Suprapubic skin (tissue), 4 donors: ENCODE measurements around the gene GDPD5. TPM values are rescaled to one million over a fixed set of nuclear protein-coding genes. Genes with fewer than 3 reads are reported as not detected.

Experiments used
- DNase-seq, 2 donors: peaks; one replicate each; pipeline ENCODE4 v3.0.0-alpha.2; 2019; ENCODE audit warnings: low spot score in 2 of 2
- H3K27ac ChIP-seq: fragments of 200-600 bp; sonication (generic); one replicate; pipeline ENCODE4 v1.5.1; 2019
- H3K27me3 ChIP-seq: fragments of 200-600 bp; sonication (generic); one replicate; pipeline ENCODE4 v1.5.1; 2019
- H3K36me3 ChIP-seq: fragments of 200-600 bp; sonication (generic); one replicate; pipeline ENCODE4 v1.5.1; 2019
- H3K4me1 ChIP-seq: fragments of 200-600 bp; sonication (generic); one replicate; pipeline ENCODE4 v1.5.1; 2019
- H3K4me3 ChIP-seq: fragments of 200-600 bp; sonication (generic); one replicate; pipeline ENCODE4 v1.5.1; 2019; ENCODE audit warnings: mild to moderate bottlenecking
- H3K9me3 ChIP-seq: fragments of 200-600 bp; sonication (generic); one replicate; pipeline ENCODE4 v1.5.1; 2019
- EP300 ChIP-seq: sonication (generic); formaldehyde crosslinking; IDR thresholded peaks from one replicate; pipeline ENCODE4 v1.6.1; 2017; ENCODE audit warnings: antibody characterized with exemption
- POLR2A ChIP-seq, 2 donors: fragments of 450-650 bp; IDR thresholded peaks; one replicate each; pipeline ENCODE4 v1.6.1; 2017; ENCODE audit warnings: antibody characterized with exemption in 2 of 2, mild to moderate bottlenecking in 2 of 2, moderate library complexity in 2 of 2
- POLR2AphosphoS5 ChIP-seq, 3 donors: sonication (generic); formaldehyde crosslinking; IDR thresholded peaks; one replicate each; pipeline ENCODE4 v1.6.1; 2017; ENCODE audit warnings: antibody characterized with exemption in 3 of 3
- WGBS: methylation state at CpG from one replicate; pipeline ENCODE4 v1.1.5; 2018; 5-methylcytosine and 5-hydroxymethylcytosine counted together
- total RNA-seq, 4 donors: library from RNA; depleted of rRNA; stranded (reverse); fragments of >200 nt; gene quantifications; one replicate each; pipeline ENCODE4 v1.1.0, GENCODE V29; 2016
- TF ChIP-seq, protein P1 (sequence below), 2 donors: fragments of 200-600 bp in 1 of 2; fragments of 450-650 bp in 1 of 2; sonication (generic) in 1 of 2; IDR thresholded peaks; one replicate each; pipeline ENCODE4 v1.5.1; 2016 to 2019; ENCODE audit warnings: antibody characterized with exemption in 2 of 2, mild to moderate bottlenecking in 1 of 2, moderate library complexity in 1 of 2

The GDPD5 gene
- total RNA-seq, 4 donors from 2014 or later, result 2.3 to 13.4 (median 5.4) TPM

DNA sequence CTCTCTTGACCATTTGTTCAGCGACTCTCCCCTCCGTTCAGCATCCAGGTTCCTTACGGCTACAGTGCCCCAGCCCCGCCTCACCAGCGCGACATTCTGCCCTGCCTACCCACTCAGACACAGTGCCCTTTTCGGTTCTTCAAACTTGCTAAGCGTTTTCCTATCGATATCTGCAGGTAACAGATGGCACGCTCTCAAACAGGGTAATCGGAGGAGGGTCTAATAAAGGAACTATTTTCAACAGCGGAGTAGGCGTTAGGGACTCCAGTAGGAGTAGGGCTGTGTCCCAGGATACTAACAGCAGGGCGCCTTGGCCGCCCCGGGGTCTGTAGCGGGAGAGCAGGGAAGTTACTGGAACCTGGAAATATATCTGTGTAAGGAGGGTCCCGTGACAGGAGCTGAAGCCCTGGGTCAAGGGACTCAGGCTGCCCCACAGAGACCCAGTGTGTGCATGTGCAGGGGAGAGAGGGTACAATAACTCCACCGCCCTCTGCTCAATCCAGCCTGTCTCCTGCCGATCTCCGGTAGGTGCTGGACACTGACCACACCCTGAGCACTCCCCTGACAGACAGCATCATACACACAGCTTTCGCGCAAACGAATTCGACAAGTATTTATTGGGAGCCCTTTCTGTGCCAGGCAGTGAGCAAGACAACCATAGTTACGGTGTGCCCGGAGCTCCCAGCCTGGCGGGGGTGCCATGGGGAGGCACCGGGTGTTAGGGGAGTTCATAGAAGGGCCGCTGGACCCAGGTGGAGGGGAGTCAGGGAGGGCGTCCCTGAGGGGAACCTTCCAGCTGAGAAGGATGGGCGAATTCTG, 94.8 kb downstream of the GDPD5 start:
- TF ChIP-seq EP300 (no peak), POLR2A (IDR thresholded peaks at IDR 0.05) (no peak), POLR2AphosphoS5 (IDR thresholded peaks at IDR 0.05) (no peak)
- TF ChIP-seq, protein P1, sequence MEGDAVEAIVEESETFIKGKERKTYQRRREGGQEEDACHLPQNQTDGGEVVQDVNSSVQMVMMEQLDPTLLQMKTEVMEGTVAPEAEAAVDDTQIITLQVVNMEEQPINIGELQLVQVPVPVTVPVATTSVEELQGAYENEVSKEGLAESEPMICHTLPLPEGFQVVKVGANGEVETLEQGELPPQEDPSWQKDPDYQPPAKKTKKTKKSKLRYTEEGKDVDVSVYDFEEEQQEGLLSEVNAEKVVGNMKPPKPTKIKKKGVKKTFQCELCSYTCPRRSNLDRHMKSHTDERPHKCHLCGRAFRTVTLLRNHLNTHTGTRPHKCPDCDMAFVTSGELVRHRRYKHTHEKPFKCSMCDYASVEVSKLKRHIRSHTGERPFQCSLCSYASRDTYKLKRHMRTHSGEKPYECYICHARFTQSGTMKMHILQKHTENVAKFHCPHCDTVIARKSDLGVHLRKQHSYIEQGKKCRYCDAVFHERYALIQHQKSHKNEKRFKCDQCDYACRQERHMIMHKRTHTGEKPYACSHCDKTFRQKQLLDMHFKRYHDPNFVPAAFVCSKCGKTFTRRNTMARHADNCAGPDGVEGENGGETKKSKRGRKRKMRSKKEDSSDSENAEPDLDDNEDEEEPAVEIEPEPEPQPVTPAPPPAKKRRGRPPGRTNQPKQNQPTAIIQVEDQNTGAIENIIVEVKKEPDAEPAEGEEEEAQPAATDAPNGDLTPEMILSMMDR (IDR thresholded peaks at IDR 0.05), result no peak
- peaks cover 36% of the 10 kb centered on the region for H3K27me3 ChIP-seq
- H3K9me3 ChIP-seq, result no peaks in the 10 kb centered on the region
- 32% methylated on average over 25 of the region's 32 CpGs for WGBS
- H3K4me3 ChIP-seq, result peak overlapping the region; percentile 46
- DNase-seq, result no peak
- H3K27ac ChIP-seq, result no peak overlapping the region
- peaks cover 41% of the 10 kb centered on the region for H3K4me1 ChIP-seq
- no peaks in the 10 kb centered on the region for H3K36me3 ChIP-seq

DNA sequence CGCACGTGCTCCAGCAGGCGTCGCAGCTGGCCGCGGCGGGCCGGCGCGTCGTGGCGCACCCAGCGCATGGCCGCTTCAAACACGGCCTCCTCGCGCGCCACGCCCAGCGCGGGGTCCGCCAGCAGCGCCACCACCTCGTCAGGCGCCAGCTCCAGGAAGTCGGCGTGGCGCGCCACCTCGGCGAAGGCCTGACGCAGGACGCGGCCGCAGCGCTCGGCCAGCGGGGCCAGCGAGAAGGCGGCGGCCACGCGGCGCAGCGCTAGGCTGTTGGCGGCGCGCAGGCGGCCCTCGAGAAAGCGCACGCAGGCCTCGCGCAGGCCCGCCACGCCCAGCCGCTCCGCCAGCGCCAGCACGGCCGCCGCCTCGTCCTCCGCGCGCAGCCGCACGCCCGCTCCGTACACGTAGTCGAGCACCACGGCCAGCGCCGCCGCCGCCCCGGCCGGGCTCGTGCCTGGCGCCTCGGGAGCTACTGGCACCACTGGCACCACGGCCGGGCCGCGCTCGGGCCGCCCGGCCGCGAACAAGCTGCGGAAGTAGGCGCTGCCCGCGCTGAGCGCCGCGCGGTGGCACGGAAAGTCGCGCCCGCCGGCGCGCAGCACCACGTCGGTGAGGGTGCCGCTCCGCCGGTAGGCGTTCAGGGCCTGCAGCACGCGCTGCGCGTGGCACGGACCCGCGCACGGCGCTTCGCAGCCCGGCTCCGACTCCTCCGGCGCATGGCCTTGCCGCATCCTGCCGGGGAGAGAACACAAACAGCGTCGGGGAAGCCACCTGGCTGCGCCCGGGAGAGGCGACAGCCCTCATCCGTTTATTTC, 95.6 kb downstream of the GDPD5 start:
- no peak for DNase-seq
- Histone ChIP-seq H3K4me3 (peak overlapping the region; percentile 46), H3K4me1 (peaks cover 41% of the 10 kb centered on the region), H3K27me3 (peaks cover 36% of the 10 kb centered on the region), H3K36me3 (no peaks in the 10 kb centered on the region), H3K9me3 (no peaks in the 10 kb centered on the region), H3K27ac (peak overlapping the region; percentile 16)
- WGBS, result 6% methylated on average over 29 of the region's 134 CpGs
- TF ChIP-seq POLR2A (IDR thresholded peaks at IDR 0.05) (no peak), POLR2AphosphoS5 (IDR thresholded peaks at IDR 0.05) (no peak)

DNA sequence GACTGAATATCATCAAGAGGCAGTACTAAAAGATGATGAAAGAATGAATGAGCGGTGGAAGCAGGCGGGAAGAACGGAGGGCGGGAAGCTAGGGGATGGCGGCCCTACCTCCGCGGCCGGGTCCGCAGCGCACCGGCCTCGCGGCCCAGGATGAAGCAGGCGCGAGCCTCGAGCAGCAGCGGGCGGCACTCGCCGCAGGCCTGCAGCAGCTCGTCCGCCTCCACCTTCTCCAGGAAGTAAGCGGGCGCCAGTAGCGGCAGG, 96.2 kb downstream of the GDPD5 start:
- peaks cover 41% of the 10 kb centered on the region for H3K4me1 ChIP-seq
- H3K36me3 ChIP-seq, result no peaks in the 10 kb centered on the region
- H3K4me3 ChIP-seq, result peak overlapping the region; percentile 46
- no peaks in the 10 kb centered on the region for H3K9me3 ChIP-seq
- WGBS, result 29% methylated on average over 23 of the region's 25 CpGs
- H3K27ac ChIP-seq, result peak overlapping the region; percentile 16
- H3K27me3 ChIP-seq, result peaks cover 36% of the 10 kb centered on the region
- TF ChIP-seq, protein P1 (IDR thresholded peaks at IDR 0.05), result no peak
- TF ChIP-seq POLR2AphosphoS5 (IDR thresholded peaks at IDR 0.05), result peak in 1 of 3 donors; percentile 69
- no peak for DNase-seq

DNA sequence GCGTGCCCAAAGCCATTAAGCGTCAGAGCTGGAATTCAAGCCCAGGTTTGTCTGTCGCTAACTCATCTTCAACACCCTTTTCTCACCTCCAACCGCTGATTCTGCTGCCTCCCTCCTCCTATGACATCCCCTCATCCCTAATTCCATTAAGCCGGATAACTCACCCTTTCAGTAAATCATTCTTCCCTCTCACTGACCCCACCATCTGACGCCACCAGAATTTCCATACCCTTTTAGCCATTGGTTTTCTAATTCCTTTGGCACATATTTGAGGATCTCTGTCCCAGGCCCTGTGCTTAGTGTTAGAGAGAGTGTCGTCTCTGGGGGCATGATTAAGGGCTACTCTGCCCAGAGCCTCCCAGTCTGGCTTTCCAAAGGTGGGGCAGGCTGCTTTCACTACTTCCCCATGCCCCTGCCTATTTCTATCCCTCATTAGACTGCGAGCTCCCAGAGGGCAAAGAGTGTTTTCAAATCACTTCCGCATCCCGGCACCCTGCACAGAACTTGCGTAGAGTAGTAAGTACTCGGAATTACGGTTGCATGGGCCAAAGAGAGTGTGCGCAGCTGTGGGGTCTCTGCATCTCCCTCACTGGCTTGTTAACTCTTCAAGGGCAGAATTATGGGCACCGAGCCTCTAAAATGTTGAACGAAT, 96.6 kb downstream of the GDPD5 start:
- H3K36me3 ChIP-seq, result no peaks in the 10 kb centered on the region
- no peak for TF ChIP-seq POLR2AphosphoS5 (IDR thresholded peaks at IDR 0.05)
- TF ChIP-seq EP300, result no peak
- TF ChIP-seq, protein P1 (IDR thresholded peaks at IDR 0.05), result no peak
- TF ChIP-seq POLR2A (IDR thresholded peaks at IDR 0.05), result no peak
- WGBS, result 83% methylated on average over 16 of the region's 16 CpGs
- H3K4me3 ChIP-seq, result peak overlapping the region; percentile 46
- no peak for DNase-seq
- H3K4me1 ChIP-seq, result peaks cover 41% of the 10 kb centered on the region
- no peaks in the 10 kb centered on the region for H3K9me3 ChIP-seq
- peaks cover 36% of the 10 kb centered on the region for H3K27me3 ChIP-seq
- H3K27ac ChIP-seq, result no peak overlapping the region

DNA sequence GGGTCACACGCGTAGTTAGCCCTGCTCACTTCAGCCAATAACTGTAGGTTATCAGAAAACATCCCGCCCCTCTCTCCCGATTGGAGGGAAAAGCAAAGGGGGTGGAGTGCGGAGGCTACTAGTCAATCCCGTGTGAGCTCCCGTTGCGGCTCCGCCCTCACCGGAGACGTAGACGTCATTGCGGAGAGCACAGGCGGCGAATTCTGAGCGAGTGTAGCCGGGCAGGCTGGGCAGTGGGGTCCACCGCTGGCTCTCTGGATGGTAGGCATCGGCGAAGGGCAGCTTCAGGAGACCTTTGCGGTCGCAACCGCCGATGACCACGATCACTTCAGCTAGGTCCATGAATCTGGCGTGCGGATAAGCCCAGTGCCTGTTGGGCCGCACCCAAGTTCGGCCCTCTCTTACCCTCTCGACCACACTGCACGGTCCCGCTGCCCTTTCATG, 97.4 kb downstream of the GDPD5 start:
- Histone ChIP-seq H3K4me3 (peak overlapping the region; percentile 41), H3K4me1 (peaks cover 41% of the 10 kb centered on the region), H3K9me3 (no peaks in the 10 kb centered on the region), H3K27me3 (peaks cover 36% of the 10 kb centered on the region), H3K27ac (no peak overlapping the region), H3K36me3 (peaks cover 5% of the 10 kb centered on the region)
- 52% methylated on average over 31 of the region's 32 CpGs for WGBS
- peak; percentile 91 to 96 for DNase-seq
- TF ChIP-seq, protein P1 (IDR thresholded peaks at IDR 0.05), result no peak
- peak in 1 of 3 donors; percentile 60 for TF ChIP-seq POLR2AphosphoS5 (IDR thresholded peaks at IDR 0.05)
- TF ChIP-seq POLR2A (IDR thresholded peaks at IDR 0.05), result no peak
- TF ChIP-seq EP300, result no peak
